K562 (cell line): ENCODE results near the gene GRIN2D. TPM values are rescaled to one million over a fixed set of nuclear protein-coding genes. Genes with fewer than 3 reads are reported as not detected.
A peak's percentile ranks its signal among the peaks of the same experiment; 100 is the strongest.

Source experiments
- FIP1L1 ChIP-seq: fragments of 200-400 bp; formaldehyde crosslinking; IDR thresholded peaks from 2 replicates; pipeline ENCODE4 v1.6.1; 2018; ENCODE audit warnings: mild to moderate bottlenecking, low read depth, low read length; ENCODE audit not compliant: poor library complexity, severe bottlenecking
- GTF2A2 ChIP-seq: IDR thresholded peaks from 2 replicates; pipeline ENCODE4 v1.6.1; 2016; ENCODE audit warnings: mild to moderate bottlenecking, missing genetic modification characterization, missing compliant biosample characterization
- HMG20B ChIP-seq: fragments of 250-450 bp; sonication (Bioruptor Pico); IDR thresholded peaks from 2 replicates; pipeline ENCODE4 v1.5.0; 2021; ENCODE audit warnings: mild to moderate bottlenecking
- MAFG ChIP-seq: fragments of 450-650 bp; conservative IDR thresholded peaks from 2 replicates; pipeline ENCODE4 v1.6.1; 2016; ENCODE audit warnings: missing genetic modification characterization, missing compliant biosample characterization
- MTA3 ChIP-seq: fragments of 450-650 bp; formaldehyde crosslinking; IDR thresholded peaks from 2 replicates; pipeline ENCODE4 v1.6.1; 2017; ENCODE audit warnings: mild to moderate bottlenecking, borderline replicate concordance
- NR2C1 ChIP-seq, 2 experiments: fragments of 450-650 bp; IDR thresholded peaks; 2 replicates each; pipeline ENCODE4 v1.6.1; 2017; ENCODE audit warnings: mild to moderate bottlenecking in 2 of 2, antibody characterized with exemption in 1 of 2, inconsistent platforms in 1 of 2, missing compliant biosample characterization in 1 of 2, missing genetic modification characterization in 1 of 2
- RB1 ChIP-seq: fragments of 450-650 bp; IDR thresholded peaks from 2 replicates; pipeline ENCODE4 v1.6.1; 2017; ENCODE audit warnings: low read depth, mild to moderate bottlenecking
- RBM22 ChIP-seq: fragments of 200-400 bp; formaldehyde crosslinking; IDR thresholded peaks from 2 replicates; pipeline ENCODE4 v1.6.1; 2018; ENCODE audit warnings: low read length, low read depth; ENCODE audit not compliant: poor library complexity, severe bottlenecking
- RCOR1 ChIP-seq, 2 experiments: IDR thresholded peaks; 2 replicates each; pipeline ENCODE4 v1.6.1; 2012; ENCODE audit warnings: low read depth in 2 of 2, low read length in 2 of 2, borderline replicate concordance in 1 of 2, improper control_type of control experiment in 1 of 2
- SRSF9 ChIP-seq: fragments of 200-400 bp; formaldehyde crosslinking; IDR thresholded peaks from 2 replicates; pipeline ENCODE4 v1.6.1; 2017; ENCODE audit warnings: low read depth, low read length, borderline replicate concordance
- STAT5B ChIP-seq: fragments of 250-450 bp; sonication (Bioruptor Pico); IDR thresholded peaks from 2 replicates; pipeline ENCODE4 v1.8.0; 2021; ENCODE audit warnings: mild to moderate bottlenecking, inconsistent platforms
- TAF7 ChIP-seq: fragments of 450-650 bp; IDR thresholded peaks from 2 replicates; pipeline ENCODE4 v1.6.1; 2016; ENCODE audit warnings: missing genetic modification characterization, missing compliant biosample characterization
- ZC3H4 ChIP-seq: sonication (generic); formaldehyde crosslinking; IDR thresholded peaks from 2 replicates; pipeline ENCODE4 v1.9.0; 2021; ENCODE audit warnings: missing genetic modification reagents, borderline replicate concordance
- ZFX ChIP-seq: sonication (generic); formaldehyde crosslinking; IDR thresholded peaks from 2 replicates; pipeline ENCODE4 v1.8.0; 2022; ENCODE audit warnings: mild to moderate bottlenecking, missing genetic modification reagents, moderate library complexity
- ZNF165 ChIP-seq: fragments of 250-450 bp; sonication (Bioruptor Pico); IDR thresholded peaks from 2 replicates; pipeline ENCODE4 v1.4.0; 2020; ENCODE audit warnings: borderline replicate concordance
- polyA plus RNA-seq, 8 experiments: library from polyadenylated mRNA; depleted of rRNA in 4 of 8; stranded (reverse) in 5 of 8; unstranded in 3 of 8; fragments of >200 nt; fragmentation: Nextera tagmentation in 2 of 8; fragmentation: Illumina TruSeq in 1 of 8; extraction: Ambion mirVana in 2 of 8; extraction: Trizol in 1 of 8; gene quantifications; 2 replicates each; pipeline versions ENCODE4 v1.2.1 to v1.2.3, GENCODE V29; 2011 to 2014; ENCODE audit warnings: inconsistent platforms in 1 of 8, missing spikeins in 1 of 8
- total RNA-seq, 7 experiments: library from RNA; depleted of rRNA in 6 of 7; stranded (reverse); fragments of >200 nt in 6 of 7; fragmentation: Illumina TruSeq in 2 of 7; extraction: Trizol in 2 of 7; gene quantifications; 2 replicates each; pipeline versions ENCODE4 v1.2.1 to v1.2.3, GENCODE V29; 2011 to 2021; ENCODE audit warnings: low replicate concordance in 1 of 7
- TF ChIP-seq, protein P1 (sequence below): fragments of 250-450 bp; sonication (Bioruptor Pico); IDR thresholded peaks from 2 replicates; pipeline ENCODE4 v1.8.0; 2021; ENCODE audit warnings: moderate library complexity, mild to moderate bottlenecking, inconsistent platforms
- TF ChIP-seq, protein P2 (sequence below), 3 experiments: IDR thresholded peaks in 2 of 3; conservative IDR thresholded peaks in 1 of 3; 2 replicates each; pipeline ENCODE4 v1.5.1; 2011 to 2012; ENCODE audit warnings: low read length in 3 of 3, mild to moderate bottlenecking in 3 of 3, control low read depth in 2 of 3, improper control_type of control experiment in 1 of 3, inconsistent platforms in 1 of 3, low read depth in 1 of 3, mixed read lengths in 1 of 3, moderate library complexity in 1 of 3; ENCODE audit not compliant: insufficient read depth in 2 of 3
- TF ChIP-seq, protein P3 (sequence below): fragments of 450-650 bp; IDR thresholded peaks from 2 replicates; pipeline ENCODE4 v1.6.1; 2016; ENCODE audit warnings: missing biosample characterization, missing genetic modification characterization
- TF ChIP-seq, protein P4 (sequence below): fragments of 250-450 bp; sonication (Bioruptor Pico); IDR thresholded peaks from 2 replicates; pipeline ENCODE4 v1.4.0; 2020
- TF ChIP-seq, protein P5 (sequence below): fragments of 450-650 bp; IDR thresholded peaks from 2 replicates; pipeline ENCODE4 v1.6.1; 2016

The GRIN2D gene
- total and polyA plus RNA-seq, 9 of the 15 experiments (the other 6 are each of a cell fraction or from before 2014, with no cell fraction given), result 0.32 to 31.5 (median 1.8) TPM

DNA sequence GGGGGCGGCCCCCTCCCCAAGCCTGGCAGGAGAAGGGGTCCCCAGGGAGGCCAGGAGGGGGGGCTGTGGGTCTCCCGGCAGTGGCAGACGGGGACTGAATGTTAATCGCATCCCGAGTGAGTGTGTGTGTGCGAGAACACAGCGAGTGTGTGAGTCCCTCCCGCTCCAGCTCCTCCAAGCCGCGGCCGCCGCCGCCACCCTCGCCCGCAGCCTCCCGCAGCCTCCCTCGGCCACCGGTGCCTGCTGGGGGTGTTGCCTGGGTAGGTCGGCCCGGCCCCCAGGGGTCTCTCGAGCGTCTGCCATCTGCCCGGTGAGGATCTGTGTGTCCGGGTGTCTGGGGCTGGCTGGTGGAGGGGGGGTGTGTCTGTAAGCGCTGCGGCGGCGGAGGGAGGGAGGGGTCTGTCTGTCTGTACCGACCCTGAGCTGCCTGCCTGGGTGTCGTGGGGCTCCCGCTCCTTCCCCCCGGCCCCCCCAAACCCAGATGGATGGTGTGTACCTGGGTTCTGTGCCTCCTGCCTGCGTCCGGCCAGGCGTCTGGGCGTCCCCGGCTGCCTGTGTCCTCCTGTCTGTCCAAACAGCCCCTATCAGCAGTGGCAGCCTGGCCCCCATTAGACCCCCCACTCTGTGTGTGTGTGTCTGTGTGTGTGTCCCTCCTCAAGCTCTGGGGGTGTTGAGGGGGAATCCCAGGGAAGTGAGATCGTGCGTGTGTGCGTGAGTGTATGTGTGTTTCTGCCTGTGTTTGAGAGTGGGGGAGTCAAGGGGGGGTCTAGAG is at the start of gene GRIN2D (continued):
- TF ChIP-seq, protein P1, sequence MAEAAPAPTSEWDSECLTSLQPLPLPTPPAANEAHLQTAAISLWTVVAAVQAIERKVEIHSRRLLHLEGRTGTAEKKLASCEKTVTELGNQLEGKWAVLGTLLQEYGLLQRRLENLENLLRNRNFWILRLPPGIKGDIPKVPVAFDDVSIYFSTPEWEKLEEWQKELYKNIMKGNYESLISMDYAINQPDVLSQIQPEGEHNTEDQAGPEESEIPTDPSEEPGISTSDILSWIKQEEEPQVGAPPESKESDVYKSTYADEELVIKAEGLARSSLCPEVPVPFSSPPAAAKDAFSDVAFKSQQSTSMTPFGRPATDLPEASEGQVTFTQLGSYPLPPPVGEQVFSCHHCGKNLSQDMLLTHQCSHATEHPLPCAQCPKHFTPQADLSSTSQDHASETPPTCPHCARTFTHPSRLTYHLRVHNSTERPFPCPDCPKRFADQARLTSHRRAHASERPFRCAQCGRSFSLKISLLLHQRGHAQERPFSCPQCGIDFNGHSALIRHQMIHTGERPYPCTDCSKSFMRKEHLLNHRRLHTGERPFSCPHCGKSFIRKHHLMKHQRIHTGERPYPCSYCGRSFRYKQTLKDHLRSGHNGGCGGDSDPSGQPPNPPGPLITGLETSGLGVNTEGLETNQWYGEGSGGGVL (CRISPR knock-in tag), result no peak
- TF ChIP-seq TAF7 (tag), result no peak
- peak; percentile 36; the same call in 1 of the 2 replicates for TF ChIP-seq ZFX (CRISPR knock-in tag)
- peak; percentile 49 for TF ChIP-seq FIP1L1
- TF ChIP-seq RCOR1 (IDR thresholded peaks at IDR 0.05; ENCODE audit: borderline replicate concordance in 1 of 2, low read depth in 2 of 2, low read length in 2 of 2), result no peak
- no peak for TF ChIP-seq SRSF9
- no peak for TF ChIP-seq ZC3H4 (CRISPR knock-in tag)
- TF ChIP-seq NR2C1 (IDR thresholded peaks at IDR 0.05), result no peak
- TF ChIP-seq NR2C1 (tag; IDR thresholded peaks at IDR 0.05), result no peak
- TF ChIP-seq ZNF165 (CRISPR knock-in tag), result no peak
- TF ChIP-seq HMG20B (CRISPR knock-in tag), result no peak
- TF ChIP-seq GTF2A2, result no peak
- TF ChIP-seq, protein P2, sequence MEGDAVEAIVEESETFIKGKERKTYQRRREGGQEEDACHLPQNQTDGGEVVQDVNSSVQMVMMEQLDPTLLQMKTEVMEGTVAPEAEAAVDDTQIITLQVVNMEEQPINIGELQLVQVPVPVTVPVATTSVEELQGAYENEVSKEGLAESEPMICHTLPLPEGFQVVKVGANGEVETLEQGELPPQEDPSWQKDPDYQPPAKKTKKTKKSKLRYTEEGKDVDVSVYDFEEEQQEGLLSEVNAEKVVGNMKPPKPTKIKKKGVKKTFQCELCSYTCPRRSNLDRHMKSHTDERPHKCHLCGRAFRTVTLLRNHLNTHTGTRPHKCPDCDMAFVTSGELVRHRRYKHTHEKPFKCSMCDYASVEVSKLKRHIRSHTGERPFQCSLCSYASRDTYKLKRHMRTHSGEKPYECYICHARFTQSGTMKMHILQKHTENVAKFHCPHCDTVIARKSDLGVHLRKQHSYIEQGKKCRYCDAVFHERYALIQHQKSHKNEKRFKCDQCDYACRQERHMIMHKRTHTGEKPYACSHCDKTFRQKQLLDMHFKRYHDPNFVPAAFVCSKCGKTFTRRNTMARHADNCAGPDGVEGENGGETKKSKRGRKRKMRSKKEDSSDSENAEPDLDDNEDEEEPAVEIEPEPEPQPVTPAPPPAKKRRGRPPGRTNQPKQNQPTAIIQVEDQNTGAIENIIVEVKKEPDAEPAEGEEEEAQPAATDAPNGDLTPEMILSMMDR (IDR thresholded peaks at IDR 0.05 in 2 of 3, conservative IDR thresholded peaks at IDR 0.05 in 1 of 3; ENCODE audit: insufficient read depth in 2 of 3, low read depth in 1 of 3, low read length in 3 of 3), result peak in 2 of 3 experiments; percentile 10 to 28; a peak in 2 of 6 replicates
- no peak for TF ChIP-seq RB1
- TF ChIP-seq, protein P3, sequence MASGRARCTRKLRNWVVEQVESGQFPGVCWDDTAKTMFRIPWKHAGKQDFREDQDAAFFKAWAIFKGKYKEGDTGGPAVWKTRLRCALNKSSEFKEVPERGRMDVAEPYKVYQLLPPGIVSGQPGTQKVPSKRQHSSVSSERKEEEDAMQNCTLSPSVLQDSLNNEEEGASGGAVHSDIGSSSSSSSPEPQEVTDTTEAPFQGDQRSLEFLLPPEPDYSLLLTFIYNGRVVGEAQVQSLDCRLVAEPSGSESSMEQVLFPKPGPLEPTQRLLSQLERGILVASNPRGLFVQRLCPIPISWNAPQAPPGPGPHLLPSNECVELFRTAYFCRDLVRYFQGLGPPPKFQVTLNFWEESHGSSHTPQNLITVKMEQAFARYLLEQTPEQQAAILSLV, result no peak
- TF ChIP-seq, protein P4, sequence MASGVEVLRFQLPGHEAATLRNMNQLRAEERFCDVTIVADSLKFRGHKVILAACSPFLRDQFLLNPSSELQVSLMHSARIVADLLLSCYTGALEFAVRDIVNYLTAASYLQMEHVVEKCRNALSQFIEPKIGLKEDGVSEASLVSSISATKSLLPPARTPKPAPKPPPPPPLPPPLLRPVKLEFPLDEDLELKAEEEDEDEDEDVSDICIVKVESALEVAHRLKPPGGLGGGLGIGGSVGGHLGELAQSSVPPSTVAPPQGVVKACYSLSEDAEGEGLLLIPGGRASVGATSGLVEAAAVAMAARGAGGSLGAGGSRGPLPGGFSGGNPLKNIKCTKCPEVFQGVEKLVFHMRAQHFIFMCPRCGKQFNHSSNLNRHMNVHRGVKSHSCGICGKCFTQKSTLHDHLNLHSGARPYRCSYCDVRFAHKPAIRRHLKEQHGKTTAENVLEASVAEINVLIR (CRISPR knock-in tag), result no peak
- TF ChIP-seq MAFG (tag), result no peak
- TF ChIP-seq, protein P5, sequence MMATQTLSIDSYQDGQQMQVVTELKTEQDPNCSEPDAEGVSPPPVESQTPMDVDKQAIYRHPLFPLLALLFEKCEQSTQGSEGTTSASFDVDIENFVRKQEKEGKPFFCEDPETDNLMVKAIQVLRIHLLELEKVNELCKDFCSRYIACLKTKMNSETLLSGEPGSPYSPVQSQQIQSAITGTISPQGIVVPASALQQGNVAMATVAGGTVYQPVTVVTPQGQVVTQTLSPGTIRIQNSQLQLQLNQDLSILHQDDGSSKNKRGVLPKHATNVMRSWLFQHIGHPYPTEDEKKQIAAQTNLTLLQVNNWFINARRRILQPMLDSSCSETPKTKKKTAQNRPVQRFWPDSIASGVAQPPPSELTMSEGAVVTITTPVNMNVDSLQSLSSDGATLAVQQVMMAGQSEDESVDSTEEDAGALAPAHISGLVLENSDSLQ, result no peak
- no peak for TF ChIP-seq RBM22
- no peak for TF ChIP-seq STAT5B (CRISPR knock-in tag)
- TF ChIP-seq MTA3, result 0 out of 2 replicates have a peak, but pooled peaks have one; percentile 18
